ENCODE data around the gene XIRP1. TPM values are rescaled to one million over a fixed set of nuclear protein-coding genes. Genes with fewer than 3 reads are reported as not detected.

The XIRP1 gene
- total RNA-seq, 1 experiment from 2014 or later = not detected

DNA sequence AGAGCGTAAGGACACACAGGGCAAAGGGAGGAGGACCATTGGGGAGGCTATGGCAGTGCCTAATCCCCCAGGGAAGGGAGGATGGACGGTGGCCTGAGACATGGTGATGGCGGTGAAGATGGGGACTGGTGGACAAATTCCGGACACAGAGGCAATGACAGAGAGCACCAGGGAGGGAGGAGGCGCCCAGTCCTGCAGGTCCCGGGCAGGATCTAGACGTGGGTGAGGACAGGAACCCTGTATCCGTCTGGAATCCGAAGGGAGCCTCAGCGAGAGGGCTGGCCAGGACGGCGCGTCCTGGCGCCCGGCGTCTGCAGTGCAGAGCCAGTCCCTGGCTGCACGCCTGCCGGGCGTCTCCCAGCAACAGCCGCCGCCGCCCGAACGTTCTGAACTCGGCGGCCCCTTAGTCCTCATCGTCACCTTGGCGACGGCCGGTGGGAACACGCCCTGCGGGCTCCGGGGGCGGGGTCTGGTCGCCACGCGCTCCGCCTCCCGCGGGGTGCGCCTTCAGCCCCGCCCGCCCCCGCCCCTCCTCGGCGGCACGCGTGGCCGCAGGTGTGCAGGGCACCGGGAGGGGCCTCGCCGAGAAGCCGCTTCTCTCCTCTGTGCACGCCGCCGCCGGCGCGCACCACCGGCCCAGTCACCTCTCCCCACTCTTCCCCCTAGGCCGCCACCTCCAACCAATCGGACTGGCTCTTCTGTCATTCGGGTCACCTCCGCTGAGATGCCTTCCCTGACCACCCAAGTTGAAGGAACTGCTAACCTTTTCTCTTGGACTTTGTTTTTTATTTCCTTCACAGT lies 11.6 kb downstream of the XIRP1 start (continued):
- TF ChIP-seq YY1 (IDR thresholded peaks at IDR 0.05; ENCODE audit: extremely low read depth, insufficient replicate concordance, low read depth, low read length) (no peak), TCF7L2 (IDR thresholded peaks at IDR 0.05; ENCODE audit: borderline replicate concordance, extremely low read depth, insufficient read depth, insufficient read length) (peak; percentile 65), JUND (IDR thresholded peaks at IDR 0.05) (no peak), CBX3 (IDR thresholded peaks at IDR 0.05; ENCODE audit: low read depth) (no peak)

DNA sequence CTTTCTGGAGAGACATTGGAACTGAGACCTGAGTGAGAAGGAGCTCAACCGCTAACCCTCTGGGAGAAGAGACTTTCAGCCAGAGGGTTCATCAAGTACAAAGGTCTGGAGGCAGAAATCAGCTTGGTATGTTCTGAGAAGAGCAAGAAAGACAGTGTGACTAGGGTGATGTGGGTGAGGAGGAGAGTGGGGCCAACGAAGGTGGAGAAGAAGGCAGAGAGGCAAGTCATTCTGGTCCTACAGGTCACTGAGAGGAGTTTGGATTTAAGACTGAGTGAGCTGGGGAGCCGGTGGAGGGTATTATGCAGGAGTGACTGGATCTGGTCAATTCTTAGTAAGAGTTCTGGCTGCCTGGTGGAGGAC lies 12.2 kb downstream of the XIRP1 start:
- peak overlapping the region; percentile 57 for H3K9ac ChIP-seq (ENCODE audit: low read length)
- H3K4me1 ChIP-seq (ENCODE audit: control insufficient read depth in 1 of 2, insufficient read depth in 2 of 2, low read length in 2 of 2) = peaks cover 38 to 56% of the 10 kb centered on the region in 2 experiments
- no TSS peak for BruUV-seq (replicated peaks)

DNA sequence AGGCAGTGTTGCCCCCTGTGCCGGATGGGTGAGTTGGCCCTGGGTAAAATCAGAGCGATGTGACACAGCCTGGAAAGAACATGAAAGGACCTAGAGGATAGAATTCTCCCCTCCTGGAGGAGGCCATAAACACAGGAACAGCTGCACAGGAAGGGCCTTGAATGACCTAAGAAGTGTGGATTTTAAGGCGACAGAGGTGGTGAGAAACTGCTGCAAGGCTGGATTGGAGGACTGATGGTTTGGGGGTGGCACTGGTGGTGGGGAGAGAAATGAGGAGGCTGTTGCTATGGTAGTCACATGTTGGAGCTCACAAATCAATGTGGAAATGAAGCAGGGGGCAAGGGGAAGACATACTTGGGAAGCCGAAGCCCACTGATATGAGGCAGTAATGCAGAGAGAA lies 13.8 kb downstream of the XIRP1 start:
- RAD21 ChIA-PET (ENCODE audit: low non-redundant PET in 1 of 2, low total read pairs in 2 of 2, uncharacterized antibody in 2 of 2, unreplicated experiment in 2 of 2) = no interaction called here
- H3K4me2 ChIP-seq (ENCODE audit: low read length) = peak overlapping the region; percentile 92
- no peaks in the 10 kb centered on the region for H3K9me2 ChIP-seq (ENCODE audit: insufficient read depth)
- no peaks in the 10 kb centered on the region for H3K9me3 ChIP-seq (ENCODE audit: control insufficient read depth in 1 of 2, insufficient read depth in 1 of 2, low read depth in 1 of 2, low read length in 2 of 2)
- H3K4me1 ChIP-seq (ENCODE audit: control insufficient read depth in 1 of 2, insufficient read depth in 2 of 2, low read length in 2 of 2) = peaks cover 38 to 59% of the 10 kb centered on the region in 2 experiments
- intact Hi-C loops (cut with micrococcal nuclease) = no loop called here
- CTCF ChIA-PET = interaction anchor here (1.1 to 1.6 kb wide), 2 partner anchors 11 to 113 kb away, joined by 3 to 8 read pairs; no protein-coding TSS in a partner anchor
- H3K36me3 ChIP-seq (ENCODE audit: control insufficient read depth in 1 of 2, insufficient read depth in 2 of 2, low read length in 2 of 2) = no peaks in the 10 kb centered on the region
- no peaks in the 10 kb centered on the region for H4K20me1 ChIP-seq (ENCODE audit: insufficient read depth)
- no peaks in the 10 kb centered on the region for H3K79me2 ChIP-seq (ENCODE audit: insufficient read depth, low read length)
- ATAC-seq = no peak
- BruUV-seq (replicated peaks) = no TSS peak
- H3K9ac ChIP-seq (ENCODE audit: low read length) = peak overlapping the region; percentile 72
- no peak overlapping the region for H2AFZ ChIP-seq (ENCODE audit: low read depth, low read length, poor library complexity, severe bottlenecking)
- peak overlapping the region; percentile 64 for H3K27ac ChIP-seq (ENCODE audit: low read depth, low read length)
- POLR2A ChIA-PET = interaction anchor here (1.3 to 1.4 kb wide), 2 partner anchors 12 to 18 kb away, joined by 3 to 4 read pairs; no protein-coding TSS in a partner anchor
- H3K4me3 ChIP-seq (replicated peaks in 1 of 2; ENCODE audit: low read depth in 1 of 2, low read length in 2 of 2) = peak overlapping the region; percentile 56 to 61
- no peak for DNase-seq (ENCODE audit: low read depth, low spot score)
- TF ChIP-seq YY1 (IDR thresholded peaks at IDR 0.05; ENCODE audit: extremely low read depth, insufficient replicate concordance, low read depth, low read length) (no peak), EGR1 (IDR thresholded peaks at IDR 0.05; ENCODE audit: low read depth) (no peak), ZNF274 (IDR thresholded peaks at IDR 0.05; ENCODE audit: low read depth, low read length) (no peak), POLR2A (IDR thresholded peaks at IDR 0.05; ENCODE audit: borderline replicate concordance, extremely low read depth, insufficient read depth, insufficient read length) (no peak), ZFX (IDR thresholded peaks at IDR 0.05) (no peak), POLR2AphosphoS5 (IDR thresholded peaks at IDR 0.05; ENCODE audit: low read depth, low read length) (no peak)
- TF ChIP-seq, protein P1, sequence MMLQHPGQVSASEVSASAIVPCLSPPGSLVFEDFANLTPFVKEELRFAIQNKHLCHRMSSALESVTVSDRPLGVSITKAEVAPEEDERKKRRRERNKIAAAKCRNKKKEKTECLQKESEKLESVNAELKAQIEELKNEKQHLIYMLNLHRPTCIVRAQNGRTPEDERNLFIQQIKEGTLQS (IDR thresholded peaks at IDR 0.05) = no peak
- no peaks in the 10 kb centered on the region for H3K27me3 ChIP-seq (ENCODE audit: insufficient read depth, low read length)

More for the DNA sequence above, 12.2 kb downstream of the XIRP1 start:
- Histone ChIP-seq H3K36me3 (ENCODE audit: control insufficient read depth in 1 of 2, insufficient read depth in 2 of 2, low read length in 2 of 2) (no peaks in the 10 kb centered on the region), H2AFZ (ENCODE audit: low read depth, low read length, poor library complexity, severe bottlenecking) (no peak overlapping the region), H3K4me3 (replicated peaks in 1 of 2; ENCODE audit: low read depth in 1 of 2, low read length in 2 of 2) (peak overlapping the region; percentile 38 to 57), H3K79me2 (ENCODE audit: insufficient read depth, low read length) (no peaks in the 10 kb centered on the region), H3K9me3 (ENCODE audit: control insufficient read depth in 1 of 2, insufficient read depth in 1 of 2, low read depth in 1 of 2, low read length in 2 of 2) (no peaks in the 10 kb centered on the region), H3K9me2 (ENCODE audit: insufficient read depth) (no peaks in the 10 kb centered on the region), H3K4me2 (ENCODE audit: low read length) (peak overlapping the region; percentile 94), H3K27ac (ENCODE audit: low read depth, low read length) (peak overlapping the region; percentile 10; the same call in 1 of the 2 replicates), H3K27me3 (ENCODE audit: insufficient read depth, low read length) (no peaks in the 10 kb centered on the region), H4K20me1 (ENCODE audit: insufficient read depth) (no peaks in the 10 kb centered on the region)
- ChIA-PET CTCF (no interaction called here), POLR2A (no interaction called here), RAD21 (ENCODE audit: low non-redundant PET in 1 of 2, low total read pairs in 2 of 2, uncharacterized antibody in 2 of 2, unreplicated experiment in 2 of 2) (no interaction called here)
- ATAC-seq = no peak
- DNase-seq (ENCODE audit: low read depth, low spot score) = no peak
- intact Hi-C loops (cut with micrococcal nuclease) = loop anchor here (5.0 kb wide), 1 partner anchor 78 kb away; no protein-coding TSS in a partner anchor
- TF ChIP-seq, protein P1 (IDR thresholded peaks at IDR 0.05) = no peak

All from HCT116 (cell line).